Measurements from ENCODE around the gene DCLK2.
A peak's percentile ranks its signal among the peaks of the same experiment; 100 is the strongest.

Gene DCLK2

DNA sequence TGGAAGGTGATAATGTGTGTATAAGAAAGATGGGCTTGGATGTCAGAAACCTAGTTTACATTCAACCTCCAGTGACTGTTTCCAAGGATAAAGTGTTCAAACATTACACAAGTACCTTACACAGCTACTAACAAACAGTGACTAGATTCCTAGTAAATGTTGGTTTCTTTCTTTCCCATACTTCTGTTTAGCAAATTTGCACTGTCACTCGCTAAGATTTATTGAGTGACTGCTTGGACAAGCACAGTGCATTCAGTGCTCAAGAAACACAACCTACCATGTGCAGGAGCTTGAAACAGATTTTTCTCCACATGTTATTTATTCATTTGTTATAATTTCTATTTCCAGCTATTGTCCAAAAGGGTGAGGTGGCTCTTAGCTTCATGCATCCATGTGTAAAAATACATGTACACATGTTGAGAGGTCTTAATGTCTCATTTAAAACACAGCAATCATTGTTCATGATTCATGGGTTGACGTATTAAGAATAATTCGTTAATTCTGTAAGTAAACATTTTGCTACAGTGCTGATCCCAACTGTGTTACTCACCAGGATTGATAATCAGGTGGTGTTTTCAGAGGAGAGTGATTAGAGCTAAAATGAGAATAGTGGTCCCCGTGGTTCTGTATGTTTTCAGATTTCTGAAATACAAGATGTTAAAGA is 153.0 kb downstream of the DCLK2 start:
- DNase-seq (ENCODE audit: low read depth), result peak; percentile 64
- H3K4me3 ChIP-seq (ENCODE audit: low read length), result no peak overlapping the region
- TF ChIP-seq, protein P1, sequence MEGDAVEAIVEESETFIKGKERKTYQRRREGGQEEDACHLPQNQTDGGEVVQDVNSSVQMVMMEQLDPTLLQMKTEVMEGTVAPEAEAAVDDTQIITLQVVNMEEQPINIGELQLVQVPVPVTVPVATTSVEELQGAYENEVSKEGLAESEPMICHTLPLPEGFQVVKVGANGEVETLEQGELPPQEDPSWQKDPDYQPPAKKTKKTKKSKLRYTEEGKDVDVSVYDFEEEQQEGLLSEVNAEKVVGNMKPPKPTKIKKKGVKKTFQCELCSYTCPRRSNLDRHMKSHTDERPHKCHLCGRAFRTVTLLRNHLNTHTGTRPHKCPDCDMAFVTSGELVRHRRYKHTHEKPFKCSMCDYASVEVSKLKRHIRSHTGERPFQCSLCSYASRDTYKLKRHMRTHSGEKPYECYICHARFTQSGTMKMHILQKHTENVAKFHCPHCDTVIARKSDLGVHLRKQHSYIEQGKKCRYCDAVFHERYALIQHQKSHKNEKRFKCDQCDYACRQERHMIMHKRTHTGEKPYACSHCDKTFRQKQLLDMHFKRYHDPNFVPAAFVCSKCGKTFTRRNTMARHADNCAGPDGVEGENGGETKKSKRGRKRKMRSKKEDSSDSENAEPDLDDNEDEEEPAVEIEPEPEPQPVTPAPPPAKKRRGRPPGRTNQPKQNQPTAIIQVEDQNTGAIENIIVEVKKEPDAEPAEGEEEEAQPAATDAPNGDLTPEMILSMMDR (conservative IDR thresholded peaks at IDR 0.05; ENCODE audit: low read depth, low read length), result no peak

DNA sequence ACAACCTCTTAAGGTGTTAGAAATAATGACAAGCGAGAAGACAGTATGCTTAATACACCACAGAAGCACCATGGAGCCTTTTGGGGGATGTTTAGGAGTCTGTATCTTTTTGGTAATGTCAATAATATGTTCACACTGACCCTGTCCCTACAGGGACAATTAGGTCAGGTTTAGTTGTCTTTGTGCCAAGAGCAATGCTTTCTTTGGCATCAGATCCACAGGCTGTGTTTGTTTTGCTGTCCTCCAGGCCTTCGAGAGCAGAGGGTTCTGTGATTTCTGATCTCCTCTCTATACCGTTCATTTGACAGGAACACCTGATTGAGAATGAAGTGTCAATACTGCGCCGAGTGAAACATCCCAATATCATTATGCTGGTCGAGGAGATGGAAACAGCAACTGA is 153.8 kb downstream of the DCLK2 start:
- TF ChIP-seq, protein P1 (conservative IDR thresholded peaks at IDR 0.05; ENCODE audit: low read depth, low read length), result no peak
- no peak for DNase-seq (ENCODE audit: low read depth)
- H3K4me3 ChIP-seq (ENCODE audit: low read length), result no peak overlapping the region

DNA sequence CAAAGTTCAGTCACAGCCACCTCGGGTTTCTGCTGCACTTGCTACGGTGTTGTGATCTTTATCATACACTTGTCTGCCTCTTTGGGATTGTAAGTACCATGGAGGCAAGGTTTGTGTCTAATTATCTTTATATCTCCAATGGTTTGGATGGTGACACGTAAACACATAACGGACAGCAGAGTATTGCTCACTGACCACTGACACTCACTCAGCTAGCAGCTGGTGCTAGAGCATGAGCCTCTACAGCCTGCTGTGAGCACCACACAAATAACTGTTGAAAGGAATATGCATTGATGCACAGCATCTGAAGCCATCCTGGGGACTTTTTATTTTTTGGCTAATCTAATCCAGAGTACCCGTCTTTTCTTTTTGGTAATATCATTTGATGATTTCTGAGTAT is 156.0 kb downstream of the DCLK2 start:
- TF ChIP-seq, protein P1 (conservative IDR thresholded peaks at IDR 0.05; ENCODE audit: low read depth, low read length), result no peak
- DNase-seq (ENCODE audit: low read depth), result no peak
- H3K4me3 ChIP-seq (ENCODE audit: low read length), result no peak overlapping the region

DNA sequence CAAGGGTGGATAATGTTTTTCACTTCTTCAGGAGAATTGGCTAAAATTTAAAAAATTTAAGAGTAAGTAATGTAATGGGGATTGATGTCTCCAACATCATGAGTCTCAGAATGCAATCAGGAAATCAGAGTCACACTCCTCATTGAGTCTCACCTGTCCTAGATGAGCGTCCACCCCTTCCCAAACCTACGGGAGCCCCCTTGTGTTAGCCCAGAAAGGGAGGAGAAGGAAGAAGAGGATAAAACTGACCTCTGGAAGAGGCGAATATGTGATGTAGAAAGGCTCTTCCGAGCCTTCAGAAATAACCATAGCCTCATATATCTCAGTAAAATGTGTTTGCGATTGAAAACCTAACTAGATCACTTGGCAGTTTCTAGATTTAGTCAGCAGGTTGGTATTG is 157.1 kb downstream of the DCLK2 start:
- TF ChIP-seq, protein P1 (conservative IDR thresholded peaks at IDR 0.05; ENCODE audit: low read depth, low read length), result no peak

DNA sequence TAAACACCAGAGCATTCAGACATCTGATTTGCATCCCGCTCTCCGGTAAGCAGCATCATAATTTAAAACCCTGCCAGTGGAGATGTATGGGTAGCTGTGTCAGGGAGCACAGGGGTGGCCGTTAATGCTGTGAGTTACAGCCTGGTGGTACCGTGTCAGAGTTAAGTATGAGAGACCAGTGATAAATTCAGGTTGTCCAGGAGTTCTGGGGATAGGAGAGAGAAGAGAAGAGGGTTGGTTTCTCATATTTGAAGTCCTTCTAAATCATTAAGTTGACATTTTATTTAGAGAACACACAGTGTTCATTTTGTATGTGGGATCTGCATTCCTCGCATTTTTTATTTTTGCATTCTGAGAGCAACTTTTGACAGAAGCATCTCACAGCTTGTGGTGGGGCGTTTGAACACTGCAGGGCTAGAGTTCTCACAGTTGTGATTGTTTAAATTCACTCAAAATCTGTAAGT is 157.6 kb downstream of the DCLK2 start:
- peak; percentile 29 for DNase-seq (ENCODE audit: low read depth)
- no peak overlapping the region for H3K4me3 ChIP-seq (ENCODE audit: low read length)
- TF ChIP-seq, protein P1 (conservative IDR thresholded peaks at IDR 0.05; ENCODE audit: low read depth, low read length), result no peak

More for the DNA sequence above, 157.1 kb downstream of the DCLK2 start:
- no peak for DNase-seq (ENCODE audit: low read depth)
- H3K4me3 ChIP-seq (ENCODE audit: low read length), result no peak overlapping the region

DNA sequence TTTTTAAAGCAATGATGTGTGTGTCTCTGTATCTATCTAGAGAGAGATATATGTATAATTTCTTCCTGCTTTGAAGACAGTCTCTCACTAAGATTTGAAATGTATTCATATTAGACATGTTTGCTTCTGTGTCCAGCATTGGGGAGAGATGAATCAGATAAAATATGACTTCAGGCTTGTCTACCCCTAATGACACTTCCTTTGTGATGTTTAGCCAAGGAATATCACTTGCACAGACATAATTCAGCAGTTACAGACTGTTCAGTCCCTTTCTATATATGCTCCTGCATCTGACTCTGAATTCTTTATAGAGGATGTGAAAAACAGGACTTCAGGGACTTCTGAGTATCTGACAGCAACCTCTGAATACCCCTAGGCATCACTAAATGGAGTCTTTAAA is 158.4 kb downstream of the DCLK2 start:
- no peak for DNase-seq (ENCODE audit: low read depth)
- H3K4me3 ChIP-seq (ENCODE audit: low read length), result peak overlapping the region; percentile 12
- TF ChIP-seq, protein P1 (conservative IDR thresholded peaks at IDR 0.05; ENCODE audit: low read depth, low read length), result no peak

All from retinal pigment epithelial cell (primary cell).